Measurements from ENCODE around the gene EIF3M.
"Not testable (repeated sequence)": the region's sequence is repeated elsewhere in the genome, so short reads cannot be mapped to it uniquely, and the experiment has no call there.

EIF3M gene

GRCh38 chr11:32586576-32587190 is 3.1 kb downstream of the EIF3M start:
- Histone ChIP-seq H3K9ac (ENCODE audit: low read depth in 1 of 2, low read length in 2 of 2) (no peak overlapping the region), H3K4me1 (ENCODE audit: control insufficient read depth in 1 of 2, insufficient read depth in 2 of 2, low read length in 2 of 2) (peaks cover 13 to 17% of the 10 kb centered on the region in 2 donors), H3K27me3 (ENCODE audit: control insufficient read depth in 1 of 2, insufficient read depth in 2 of 2, low read length in 2 of 2) (no peaks in the 10 kb centered on the region), H3K36me3 (ENCODE audit: control insufficient read depth in 1 of 2, insufficient read depth in 2 of 2, low read length in 2 of 2) (peaks cover 18 to 30% of the 10 kb centered on the region in 2 donors), H3K4me3 (ENCODE audit: low read depth in 1 of 2, low read length in 2 of 2) (no peak overlapping the region), H3K9me3 (ENCODE audit: control insufficient read depth in 1 of 2, low read length in 2 of 2) (no peaks in the 10 kb centered on the region), H3K27ac (ENCODE audit: low read depth, low read length) (no peak overlapping the region)

- no peak overlapping the region for H3K4me3 ChIP-seq (ENCODE audit: low read depth in 1 of 2, low read length in 2 of 2)
- no peaks in the 10 kb centered on the region for H3K4me1 ChIP-seq (ENCODE audit: control insufficient read depth in 1 of 2, insufficient read depth in 2 of 2, low read length in 2 of 2)
- H3K27ac ChIP-seq (ENCODE audit: low read depth, low read length) = no peak overlapping the region
- no peak overlapping the region for H3K9ac ChIP-seq (ENCODE audit: low read depth in 1 of 2, low read length in 2 of 2)
- H3K27me3 ChIP-seq (ENCODE audit: control insufficient read depth in 1 of 2, insufficient read depth in 2 of 2, low read length in 2 of 2) = no peaks in the 10 kb centered on the region
- no peaks in the 10 kb centered on the region for H3K9me3 ChIP-seq (ENCODE audit: control insufficient read depth in 1 of 2, low read length in 2 of 2)
- peaks cover 40 to 82% of the 10 kb centered on the region in 2 donors for H3K36me3 ChIP-seq (ENCODE audit: control insufficient read depth in 1 of 2, insufficient read depth in 2 of 2, low read length in 2 of 2)
Observed at GRCh38 chr11:32594272-32594671, 10.6 kb downstream of the EIF3M start.

- not testable (repeated sequence) for H3K4me1 ChIP-seq (ENCODE audit: control insufficient read depth in 1 of 2, insufficient read depth in 2 of 2, low read length in 2 of 2); H3K4me3 ChIP-seq (ENCODE audit: low read depth in 1 of 2, low read length in 2 of 2); H3K27me3 ChIP-seq (ENCODE audit: control insufficient read depth in 1 of 2, insufficient read depth in 2 of 2, low read length in 2 of 2); H3K9ac ChIP-seq (ENCODE audit: low read depth in 1 of 2, low read length in 2 of 2); H3K9me3 ChIP-seq (ENCODE audit: control insufficient read depth in 1 of 2, low read length in 2 of 2); H3K27ac ChIP-seq (ENCODE audit: low read depth, low read length)
- peaks cover 33 to 74% of the 10 kb centered on the region in 2 donors for H3K36me3 ChIP-seq (ENCODE audit: control insufficient read depth in 1 of 2, insufficient read depth in 2 of 2, low read length in 2 of 2)
Observed at GRCh38 chr11:32596114-32596513, 12.5 kb downstream of the EIF3M start.

DNA sequence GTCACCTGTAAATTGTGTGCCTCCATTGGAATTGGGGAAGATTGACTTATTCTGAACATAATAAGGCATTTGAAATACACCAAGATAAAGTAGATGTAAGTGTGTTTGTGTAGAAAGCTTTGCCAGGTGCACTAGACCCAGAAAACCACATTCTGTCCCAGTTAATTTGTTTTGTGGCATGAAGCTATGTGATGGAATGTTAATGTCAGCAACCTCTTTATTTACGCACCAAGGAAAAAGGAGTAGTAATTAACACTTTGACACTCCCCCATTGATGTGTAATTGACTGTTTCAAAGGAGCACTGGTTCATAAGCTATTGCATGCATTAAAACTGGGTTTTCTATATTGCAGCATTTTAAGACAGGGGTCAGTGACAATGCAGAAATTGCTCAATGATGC is 14.3 kb downstream of the EIF3M start:
- Histone ChIP-seq H3K9me3 (ENCODE audit: control insufficient read depth in 1 of 2, low read length in 2 of 2) (no peaks in the 10 kb centered on the region), H3K27me3 (ENCODE audit: control insufficient read depth in 1 of 2, insufficient read depth in 2 of 2, low read length in 2 of 2) (no peaks in the 10 kb centered on the region), H3K27ac (ENCODE audit: low read depth, low read length) (no peak overlapping the region), H3K36me3 (ENCODE audit: control insufficient read depth in 1 of 2, insufficient read depth in 2 of 2, low read length in 2 of 2) (peaks cover 23 to 68% of the 10 kb centered on the region in 2 donors), H3K4me1 (ENCODE audit: control insufficient read depth in 1 of 2, insufficient read depth in 2 of 2, low read length in 2 of 2) (no peaks in the 10 kb centered on the region), H3K9ac (ENCODE audit: low read depth in 1 of 2, low read length in 2 of 2) (no peak overlapping the region), H3K4me3 (ENCODE audit: low read depth in 1 of 2, low read length in 2 of 2) (no peak overlapping the region)

DNA sequence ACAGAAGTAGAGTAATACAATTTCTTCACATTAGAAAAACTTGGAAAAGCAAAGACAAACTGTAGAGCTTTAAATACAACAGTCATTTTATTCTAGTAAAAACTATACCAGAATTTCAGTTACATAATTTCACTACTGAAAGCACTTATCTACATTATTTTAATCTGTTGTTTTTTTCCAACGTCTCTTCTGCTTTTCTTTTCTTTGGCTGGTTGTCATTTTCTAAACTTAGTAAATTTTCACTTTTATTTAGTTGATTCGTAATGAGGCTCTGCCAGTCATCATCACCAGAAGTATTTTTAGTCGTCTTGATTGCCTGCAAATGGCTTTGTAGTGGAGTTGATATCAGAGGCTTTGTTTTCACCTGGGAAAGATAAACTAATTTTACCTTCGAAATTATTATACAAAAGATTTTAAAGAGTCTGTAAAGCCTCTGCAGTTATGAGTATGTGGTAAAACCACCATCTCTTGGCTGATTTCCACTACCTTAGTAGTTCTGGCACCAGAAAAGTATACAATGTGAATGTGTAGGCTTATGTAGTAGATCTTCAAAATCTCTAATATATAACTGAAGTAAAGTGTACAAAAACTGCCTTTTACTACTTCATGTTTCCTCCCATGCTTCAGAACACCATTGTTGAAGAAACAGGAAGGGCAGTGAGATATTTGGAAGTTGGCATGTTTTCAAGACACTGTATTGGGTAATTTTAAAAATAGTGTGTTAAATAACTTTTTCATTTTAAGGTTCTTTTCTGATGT is 19.2 kb downstream of the EIF3M start:
- no peaks in the 10 kb centered on the region for H3K27me3 ChIP-seq (ENCODE audit: control insufficient read depth in 1 of 2, insufficient read depth in 2 of 2, low read length in 2 of 2)
- H3K27ac ChIP-seq (ENCODE audit: low read depth, low read length) = no peak overlapping the region
- peaks cover 28 to 48% of the 10 kb centered on the region in 2 donors for H3K36me3 ChIP-seq (ENCODE audit: control insufficient read depth in 1 of 2, insufficient read depth in 2 of 2, low read length in 2 of 2)

GRCh38 chr11:32606220-32606619 is 22.6 kb downstream of the EIF3M start:
- Histone ChIP-seq H3K9ac (ENCODE audit: low read depth in 1 of 2, low read length in 2 of 2) (no peak overlapping the region), H3K36me3 (ENCODE audit: control insufficient read depth in 1 of 2, insufficient read depth in 2 of 2, low read length in 2 of 2) (peaks cover 21 to 36% of the 10 kb centered on the region in 2 donors), H3K9me3 (ENCODE audit: control insufficient read depth in 1 of 2, low read length in 2 of 2) (no peaks in the 10 kb centered on the region), H3K4me1 (ENCODE audit: control insufficient read depth in 1 of 2, insufficient read depth in 2 of 2, low read length in 2 of 2) (no peaks in the 10 kb centered on the region), H3K27ac (ENCODE audit: low read depth, low read length) (no peak overlapping the region), H3K27me3 (ENCODE audit: control insufficient read depth in 1 of 2, insufficient read depth in 2 of 2, low read length in 2 of 2) (no peaks in the 10 kb centered on the region), H3K4me3 (ENCODE audit: low read depth in 1 of 2, low read length in 2 of 2) (no peak overlapping the region)

More for the DNA sequence above, 19.2 kb downstream of the EIF3M start:
- Histone ChIP-seq H3K9ac (ENCODE audit: low read depth in 1 of 2, low read length in 2 of 2) (no peak overlapping the region), H3K4me3 (ENCODE audit: low read depth in 1 of 2, low read length in 2 of 2) (no peak overlapping the region), H3K9me3 (ENCODE audit: control insufficient read depth in 1 of 2, low read length in 2 of 2) (no peaks in the 10 kb centered on the region), H3K4me1 (ENCODE audit: control insufficient read depth in 1 of 2, insufficient read depth in 2 of 2, low read length in 2 of 2) (no peaks in the 10 kb centered on the region)

DNA sequence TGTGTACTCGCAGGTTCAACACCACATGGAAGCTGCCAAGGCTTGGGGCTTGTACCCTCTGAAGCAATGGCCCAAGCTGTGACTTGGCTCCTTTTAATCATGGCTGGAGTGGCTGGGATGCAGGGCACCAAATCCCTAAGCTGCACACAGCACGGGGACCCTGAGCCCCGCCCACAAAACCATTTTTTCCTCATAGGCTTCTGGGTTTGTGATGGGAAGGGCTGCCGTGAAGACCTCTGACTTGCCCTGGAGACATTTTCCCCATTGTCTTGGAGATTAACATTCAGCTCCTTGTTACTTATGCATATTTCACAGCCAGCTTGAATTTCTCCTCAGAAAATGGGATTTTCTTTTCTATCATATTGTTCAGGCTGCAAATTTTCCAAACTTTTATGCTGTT is 25.2 kb downstream of the EIF3M start:
- H3K9ac ChIP-seq (ENCODE audit: low read depth in 1 of 2, low read length in 2 of 2); H3K27ac ChIP-seq (ENCODE audit: low read depth, low read length); H3K4me1 ChIP-seq (ENCODE audit: control insufficient read depth in 1 of 2, insufficient read depth in 2 of 2, low read length in 2 of 2); H3K4me3 ChIP-seq (ENCODE audit: low read depth in 1 of 2, low read length in 2 of 2); H3K9me3 ChIP-seq (ENCODE audit: control insufficient read depth in 1 of 2, low read length in 2 of 2); H3K27me3 ChIP-seq (ENCODE audit: control insufficient read depth in 1 of 2, insufficient read depth in 2 of 2, low read length in 2 of 2): not testable (repeated sequence)
- H3K36me3 ChIP-seq (ENCODE audit: control insufficient read depth in 1 of 2, insufficient read depth in 2 of 2, low read length in 2 of 2) = peaks cover 11 to 16% of the 10 kb centered on the region in 2 donors

- Histone ChIP-seq H3K4me3 (ENCODE audit: low read depth in 1 of 2, low read length in 2 of 2) (no peak overlapping the region), H3K27me3 (ENCODE audit: control insufficient read depth in 1 of 2, insufficient read depth in 2 of 2, low read length in 2 of 2) (no peaks in the 10 kb centered on the region), H3K4me1 (ENCODE audit: control insufficient read depth in 1 of 2, insufficient read depth in 2 of 2, low read length in 2 of 2) (peaks cover 0 to 3% of the 10 kb centered on the region in 2 donors), H3K9me3 (ENCODE audit: control insufficient read depth in 1 of 2, low read length in 2 of 2) (no peaks in the 10 kb centered on the region), H3K9ac (ENCODE audit: low read depth in 1 of 2, low read length in 2 of 2) (no peak overlapping the region), H3K27ac (ENCODE audit: low read depth, low read length) (no peak overlapping the region), H3K36me3 (ENCODE audit: control insufficient read depth in 1 of 2, insufficient read depth in 2 of 2, low read length in 2 of 2) (peaks cover 0 to 6% of the 10 kb centered on the region in 2 donors)
Observed at GRCh38 chr11:32610797-32611352, 27.2 kb downstream of the EIF3M start.

GRCh38 chr11:32613500-32614151 is 30.0 kb downstream of the EIF3M start:
- Histone ChIP-seq H3K27ac (ENCODE audit: low read depth, low read length) (no peak overlapping the region), H3K9ac (ENCODE audit: low read depth in 1 of 2, low read length in 2 of 2) (no peak overlapping the region), H3K4me1 (ENCODE audit: control insufficient read depth in 1 of 2, insufficient read depth in 2 of 2, low read length in 2 of 2) (peaks cover 0 to 3% of the 10 kb centered on the region in 2 donors), H3K4me3 (ENCODE audit: low read depth in 1 of 2, low read length in 2 of 2) (no peak overlapping the region), H3K36me3 (ENCODE audit: control insufficient read depth in 1 of 2, insufficient read depth in 2 of 2, low read length in 2 of 2) (no peaks in the 10 kb centered on the region), H3K9me3 (ENCODE audit: control insufficient read depth in 1 of 2, low read length in 2 of 2) (no peaks in the 10 kb centered on the region), H3K27me3 (ENCODE audit: control insufficient read depth in 1 of 2, insufficient read depth in 2 of 2, low read length in 2 of 2) (no peaks in the 10 kb centered on the region)

GRCh38 chr11:32615422-32615821 is 31.8 kb downstream of the EIF3M start:
- Histone ChIP-seq H3K27me3 (ENCODE audit: control insufficient read depth in 1 of 2, insufficient read depth in 2 of 2, low read length in 2 of 2) (no peaks in the 10 kb centered on the region), H3K9me3 (ENCODE audit: control insufficient read depth in 1 of 2, low read length in 2 of 2) (no peaks in the 10 kb centered on the region), H3K4me1 (ENCODE audit: control insufficient read depth in 1 of 2, insufficient read depth in 2 of 2, low read length in 2 of 2) (peaks cover 0 to 3% of the 10 kb centered on the region in 2 donors), H3K4me3 (ENCODE audit: low read depth in 1 of 2, low read length in 2 of 2) (no peak overlapping the region), H3K9ac (ENCODE audit: low read depth in 1 of 2, low read length in 2 of 2) (no peak overlapping the region), H3K27ac (ENCODE audit: low read depth, low read length) (no peak overlapping the region), H3K36me3 (ENCODE audit: control insufficient read depth in 1 of 2, insufficient read depth in 2 of 2, low read length in 2 of 2) (no peaks in the 10 kb centered on the region)

All from duodenal mucosa (tissue), 2 donors.